ENCODE measurements around the gene MRO.

Gene MRO

GRCh38 chr18:50855976-50856757 is 36.4 kb upstream of the MRO start:
- DNase-seq (ENCODE audit: insufficient read length, low spot score) (no peak), FAIRE-seq (no peak)
- TF ChIP-seq POLR2AphosphoS5 (IDR thresholded peaks at IDR 0.05; ENCODE audit: low read depth, low read length) (no peak), POLR2A (IDR thresholded peaks at IDR 0.05; ENCODE audit: low read depth, low read length) (no peak), POU2F2 (IDR thresholded peaks at IDR 0.05; ENCODE audit: low read depth, low read length) (no peak)

DNA sequence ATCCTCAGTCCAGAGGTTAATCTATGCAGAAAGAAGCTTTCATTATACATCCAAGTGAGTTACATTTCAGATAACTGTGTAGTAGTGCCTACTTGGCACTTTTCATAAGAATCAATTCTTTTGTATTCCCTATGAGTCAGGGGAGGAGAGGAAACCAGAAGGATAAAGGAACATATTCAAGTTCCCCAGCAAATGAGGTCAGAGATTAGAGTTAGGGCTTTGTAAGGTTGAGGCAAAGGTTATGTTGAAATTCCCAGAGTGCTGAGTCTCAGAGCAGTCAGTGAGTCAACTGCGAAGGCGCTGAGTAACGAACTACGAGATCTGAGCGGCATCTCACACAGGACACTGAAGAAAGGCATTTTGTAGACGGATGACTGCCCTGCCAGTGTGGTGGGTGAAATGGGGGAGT is 34.1 kb upstream of the MRO start:
- DNase-seq (ENCODE audit: insufficient read length, low spot score) (no peak), FAIRE-seq (no peak)
- TF ChIP-seq SPI1 (IDR thresholded peaks at IDR 0.05; ENCODE audit: low read depth, low read length) (no peak), POU2F2 (IDR thresholded peaks at IDR 0.05; ENCODE audit: low read depth, low read length) (no peak), TAF1 (IDR thresholded peaks at IDR 0.05; ENCODE audit: low read depth, low read length) (no peak), POLR2AphosphoS5 (IDR thresholded peaks at IDR 0.05; ENCODE audit: low read depth, low read length) (no peak), PAX5 (IDR thresholded peaks at IDR 0.05; ENCODE audit: insufficient read depth, low read length, severe bottlenecking) (no peak)

DNA sequence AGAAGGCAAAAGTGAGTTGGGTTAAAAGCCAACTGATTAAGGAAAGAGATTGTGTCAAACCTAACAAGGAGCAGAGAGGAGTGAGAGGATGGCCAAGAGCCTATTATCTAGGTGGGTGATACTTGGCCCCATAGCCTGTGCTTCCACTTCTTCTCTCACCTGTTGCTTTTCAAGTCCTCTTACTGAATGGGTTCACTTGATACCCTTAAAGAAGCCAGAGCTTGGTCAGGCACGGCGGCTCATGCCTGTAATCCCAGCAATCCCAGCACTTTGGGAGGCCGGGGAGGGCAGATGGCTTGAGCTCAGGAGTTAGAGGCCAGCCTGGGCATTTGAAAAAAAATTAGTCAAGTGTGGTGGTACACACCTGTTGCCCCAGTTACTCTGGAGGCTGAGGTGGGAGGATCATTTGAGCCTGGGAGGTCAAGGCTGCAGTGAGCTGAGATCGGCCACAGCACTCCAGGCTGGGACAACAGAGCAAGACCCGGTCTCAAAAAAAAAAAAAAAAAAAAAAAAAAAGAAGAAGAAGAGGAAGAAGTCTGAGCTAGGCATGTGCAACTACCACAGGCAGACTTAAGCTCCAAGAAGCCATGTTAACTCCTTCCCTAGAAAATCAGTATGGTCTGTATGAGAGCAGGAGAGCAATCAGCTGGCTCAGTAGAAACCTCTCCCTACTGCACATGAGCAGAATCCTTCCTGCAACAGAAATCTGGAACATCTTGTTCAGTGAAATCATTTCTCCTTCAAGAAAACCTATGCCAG is 30.7 kb upstream of the MRO start:
- DNase-seq (ENCODE audit: insufficient read length, low spot score), result no peak
- TF ChIP-seq SPI1 (IDR thresholded peaks at IDR 0.05; ENCODE audit: low read depth, low read length), result no peak
- no peak for TF ChIP-seq POLR2A (IDR thresholded peaks at IDR 0.05; ENCODE audit: low read depth, low read length)
- TF ChIP-seq PAX5 (IDR thresholded peaks at IDR 0.05; ENCODE audit: insufficient read depth, low read length, severe bottlenecking), result no peak
- TF ChIP-seq POU2F2 (IDR thresholded peaks at IDR 0.05; ENCODE audit: low read depth, low read length), result no peak
- no peak for TF ChIP-seq POLR2AphosphoS5 (IDR thresholded peaks at IDR 0.05; ENCODE audit: low read depth, low read length)
- TF ChIP-seq TAF1 (IDR thresholded peaks at IDR 0.05; ENCODE audit: low read depth, low read length), result no peak
- FAIRE-seq, result no peak

DNA sequence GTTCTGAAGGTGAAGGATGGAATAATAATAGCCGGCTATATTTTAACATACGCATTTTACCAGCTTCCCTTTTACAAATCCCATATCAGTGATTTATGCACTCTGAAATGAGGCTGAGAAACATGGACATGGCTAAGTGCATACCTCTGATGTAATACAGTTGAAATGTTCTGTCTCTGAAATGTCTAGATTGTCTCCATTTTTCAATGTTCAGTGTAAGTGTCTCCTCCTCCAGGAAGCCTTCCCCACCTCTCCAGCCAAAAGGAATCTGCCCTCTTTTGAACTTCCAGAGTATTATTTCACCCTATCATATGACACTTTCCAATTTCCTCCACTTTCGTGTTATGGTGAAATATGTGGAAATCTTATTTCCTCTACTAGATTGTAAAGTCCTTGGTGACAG is 29.6 kb upstream of the MRO start:
- TF ChIP-seq TAF1 (IDR thresholded peaks at IDR 0.05; ENCODE audit: low read depth, low read length) (no peak), PAX5 (IDR thresholded peaks at IDR 0.05; ENCODE audit: insufficient read depth, low read length, severe bottlenecking) (no peak), SPI1 (IDR thresholded peaks at IDR 0.05; ENCODE audit: low read depth, low read length) (no peak), POLR2AphosphoS5 (IDR thresholded peaks at IDR 0.05; ENCODE audit: low read depth, low read length) (no peak), POLR2A (IDR thresholded peaks at IDR 0.05; ENCODE audit: low read depth, low read length) (no peak), POU2F2 (IDR thresholded peaks at IDR 0.05; ENCODE audit: low read depth, low read length) (no peak)
- FAIRE-seq (no peak), DNase-seq (ENCODE audit: insufficient read length, low spot score) (no peak)

- DNase-seq (ENCODE audit: insufficient read length, low spot score), result no peak
- TF ChIP-seq PAX5 (IDR thresholded peaks at IDR 0.05; ENCODE audit: insufficient read depth, low read length, severe bottlenecking) (no peak), TAF1 (IDR thresholded peaks at IDR 0.05; ENCODE audit: low read depth, low read length) (no peak), POLR2AphosphoS5 (IDR thresholded peaks at IDR 0.05; ENCODE audit: low read depth, low read length) (no peak), POU2F2 (IDR thresholded peaks at IDR 0.05; ENCODE audit: low read depth, low read length) (no peak), POLR2A (IDR thresholded peaks at IDR 0.05; ENCODE audit: low read depth, low read length) (no peak)
- no peak for FAIRE-seq
These were observed 29.2 kb upstream of the MRO start for GRCh38 chr18:50848991-50849390.

GRCh38 chr18:50848061-50848551 is 28.3 kb upstream of the MRO start:
- TF ChIP-seq POU2F2 (IDR thresholded peaks at IDR 0.05; ENCODE audit: low read depth, low read length), result no peak
- TF ChIP-seq TAF1 (IDR thresholded peaks at IDR 0.05; ENCODE audit: low read depth, low read length), result no peak
- TF ChIP-seq POLR2A (IDR thresholded peaks at IDR 0.05; ENCODE audit: low read depth, low read length), result no peak
- TF ChIP-seq POLR2AphosphoS5 (IDR thresholded peaks at IDR 0.05; ENCODE audit: low read depth, low read length), result no peak
- TF ChIP-seq SPI1 (IDR thresholded peaks at IDR 0.05; ENCODE audit: low read depth, low read length), result no peak
- no peak for TF ChIP-seq PAX5 (IDR thresholded peaks at IDR 0.05; ENCODE audit: insufficient read depth, low read length, severe bottlenecking)
- no peak for DNase-seq (ENCODE audit: insufficient read length, low spot score)
- FAIRE-seq, result no peak

GRCh38 chr18:50847192-50847591 is 27.4 kb upstream of the MRO start:
- DNase-seq (ENCODE audit: insufficient read length, low spot score), result no peak
- FAIRE-seq, result no peak

DNA sequence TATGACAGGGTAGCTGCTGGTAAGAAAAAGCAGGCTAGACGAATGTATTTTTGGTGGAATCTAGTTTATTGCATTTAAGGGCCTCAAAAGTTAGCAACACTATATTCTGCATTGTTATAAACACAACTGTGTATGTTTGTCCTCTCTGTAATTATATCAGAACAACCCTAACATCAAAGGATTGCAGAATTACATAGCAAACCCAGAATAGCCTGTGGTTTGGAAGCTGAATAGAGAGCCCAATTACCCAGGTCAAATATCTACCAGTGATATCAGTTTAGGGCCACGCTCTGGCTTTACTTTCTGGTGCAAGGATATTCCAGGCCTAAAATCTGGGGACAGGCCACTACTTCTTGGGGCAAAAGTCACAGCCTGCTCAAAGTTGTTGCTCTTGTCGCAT is 25.1 kb upstream of the MRO start:
- FAIRE-seq (no peak), DNase-seq (ENCODE audit: insufficient read length, low spot score) (no peak)
- no peak for TF ChIP-seq TAF1 (IDR thresholded peaks at IDR 0.05; ENCODE audit: low read depth, low read length)
- no peak for TF ChIP-seq POU2F2 (IDR thresholded peaks at IDR 0.05; ENCODE audit: low read depth, low read length)
- no peak for TF ChIP-seq PAX5 (IDR thresholded peaks at IDR 0.05; ENCODE audit: insufficient read depth, low read length, severe bottlenecking)
- TF ChIP-seq SPI1 (IDR thresholded peaks at IDR 0.05; ENCODE audit: low read depth, low read length), result no peak
- TF ChIP-seq POLR2A (IDR thresholded peaks at IDR 0.05; ENCODE audit: low read depth, low read length), result no peak
- no peak for TF ChIP-seq POLR2AphosphoS5 (IDR thresholded peaks at IDR 0.05; ENCODE audit: low read depth, low read length)

More at GRCh38 chr18:50847192-50847591, 27.4 kb upstream of the MRO start:
- TF ChIP-seq SPI1 (IDR thresholded peaks at IDR 0.05; ENCODE audit: low read depth, low read length) (no peak), POLR2A (IDR thresholded peaks at IDR 0.05; ENCODE audit: low read depth, low read length) (no peak)

DNA sequence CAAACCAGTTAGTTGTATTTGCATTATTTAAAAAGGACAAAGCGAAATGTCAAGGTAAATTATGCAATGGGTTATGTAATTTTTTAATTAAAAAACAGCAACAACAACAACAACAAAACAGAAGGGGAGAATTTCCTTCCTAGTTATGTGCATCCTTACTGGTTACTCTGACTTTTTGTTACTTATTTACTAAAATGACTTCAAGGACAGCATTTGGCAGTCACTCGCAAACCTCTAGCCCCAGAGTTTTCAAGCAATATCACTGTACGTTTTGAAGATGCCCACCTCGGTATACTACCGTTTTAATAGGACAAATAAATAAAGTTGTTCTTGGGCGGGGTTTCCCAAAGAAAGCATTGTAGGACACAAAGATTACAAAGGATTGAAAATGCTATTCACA is 24.7 kb upstream of the MRO start:
- TF ChIP-seq POLR2A (IDR thresholded peaks at IDR 0.05; ENCODE audit: low read depth, low read length), result no peak
- no peak for TF ChIP-seq POLR2AphosphoS5 (IDR thresholded peaks at IDR 0.05; ENCODE audit: low read depth, low read length)
- no peak for TF ChIP-seq TAF1 (IDR thresholded peaks at IDR 0.05; ENCODE audit: low read depth, low read length)
- TF ChIP-seq POU2F2 (IDR thresholded peaks at IDR 0.05; ENCODE audit: low read depth, low read length), result no peak
- no peak for TF ChIP-seq PAX5 (IDR thresholded peaks at IDR 0.05; ENCODE audit: insufficient read depth, low read length, severe bottlenecking)
- TF ChIP-seq SPI1 (IDR thresholded peaks at IDR 0.05; ENCODE audit: low read depth, low read length), result no peak
- no peak for FAIRE-seq

More for the DNA sequence above, 24.7 kb upstream of the MRO start:
- DNase-seq (ENCODE audit: insufficient read length, low spot score), result no peak
